Measurements from ENCODE around the gene CLPSL1. TPM values are rescaled to one million over a fixed set of nuclear protein-coding genes. Genes with fewer than 3 reads are reported as not detected.

CLPSL1 gene
- total and polyA plus RNA-seq, 2 experiments from 2014 or later: not detected

DNA sequence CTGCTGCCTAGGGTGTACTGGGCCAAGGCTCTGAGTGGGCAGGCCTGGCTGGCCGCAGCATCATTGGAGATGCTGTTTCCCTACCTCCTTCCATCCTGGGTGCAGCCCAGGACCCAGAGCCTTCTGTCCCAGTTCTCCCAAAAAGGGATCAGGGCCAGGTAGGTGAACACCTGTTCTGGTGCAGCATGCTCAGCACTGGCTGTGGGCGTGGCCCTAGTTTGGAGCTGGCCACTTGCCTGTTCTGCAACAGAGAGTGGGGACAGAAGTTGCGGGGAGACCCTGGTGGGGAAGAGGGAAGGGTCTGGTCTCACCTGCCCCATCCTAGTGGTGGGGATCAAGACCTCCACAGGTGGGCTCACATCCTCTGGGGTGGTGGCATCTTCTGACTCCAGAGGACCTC, 45.4 kb upstream of the CLPSL1 start:
- no peak overlapping the region for H3K27ac ChIP-seq
- no peaks in the 10 kb centered on the region for H3K9me2 ChIP-seq (ENCODE audit: insufficient read depth)
- WGBS, 2 experiments (ENCODE audit: low coverage in 1 of 2, low lambda C conversion rate in 2 of 2, missing lambda C conversion rate in 2 of 2): 86 to 89% methylated on average over 3 of the region's 3 CpGs
- no peak overlapping the region for H3K4me3 ChIP-seq
- no peaks in the 10 kb centered on the region for H4K20me1 ChIP-seq (ENCODE audit: insufficient read depth)
- no peak for DNase-seq
- H3K79me2 ChIP-seq (ENCODE audit: insufficient read depth): no peaks in the 10 kb centered on the region
- H3K27me3 ChIP-seq (replicated peaks; ENCODE audit: insufficient read depth): no peaks in the 10 kb centered on the region
- H3K36me3 ChIP-seq (ENCODE audit: low read depth): no peaks in the 10 kb centered on the region
- 0 out of 2 replicates have a peak, but pooled peaks cover 6% of the 10 kb centered on the region for H3F3A ChIP-seq (ENCODE audit: insufficient read depth)
- H3K4me2 ChIP-seq (ENCODE audit: unreplicated experiment): no peak overlapping the region
- peaks cover 11% of the 10 kb centered on the region; the same call in 1 of the 2 replicates for H3K4me1 ChIP-seq (ENCODE audit: insufficient read depth)
- TF ChIP-seq EZH2phosphoT487 (IDR thresholded peaks at IDR 0.05; ENCODE audit: insufficient read depth, low read depth) (no peak), EZH2 (IDR thresholded peaks at IDR 0.05; ENCODE audit: insufficient read depth, poor library complexity, severe bottlenecking) (no peak)
- in situ Hi-C loops (cut with MboI): loop anchor here (5.0 to 25.0 kb wide), 2 partner anchors 153 to 423 kb away; no protein-coding TSS in a partner anchor
- no peak overlapping the region for H2AFZ ChIP-seq
- H3K9ac ChIP-seq: no peak overlapping the region
- H3K9me3 ChIP-seq (ENCODE audit: low read depth): no peaks in the 10 kb centered on the region

DNA sequence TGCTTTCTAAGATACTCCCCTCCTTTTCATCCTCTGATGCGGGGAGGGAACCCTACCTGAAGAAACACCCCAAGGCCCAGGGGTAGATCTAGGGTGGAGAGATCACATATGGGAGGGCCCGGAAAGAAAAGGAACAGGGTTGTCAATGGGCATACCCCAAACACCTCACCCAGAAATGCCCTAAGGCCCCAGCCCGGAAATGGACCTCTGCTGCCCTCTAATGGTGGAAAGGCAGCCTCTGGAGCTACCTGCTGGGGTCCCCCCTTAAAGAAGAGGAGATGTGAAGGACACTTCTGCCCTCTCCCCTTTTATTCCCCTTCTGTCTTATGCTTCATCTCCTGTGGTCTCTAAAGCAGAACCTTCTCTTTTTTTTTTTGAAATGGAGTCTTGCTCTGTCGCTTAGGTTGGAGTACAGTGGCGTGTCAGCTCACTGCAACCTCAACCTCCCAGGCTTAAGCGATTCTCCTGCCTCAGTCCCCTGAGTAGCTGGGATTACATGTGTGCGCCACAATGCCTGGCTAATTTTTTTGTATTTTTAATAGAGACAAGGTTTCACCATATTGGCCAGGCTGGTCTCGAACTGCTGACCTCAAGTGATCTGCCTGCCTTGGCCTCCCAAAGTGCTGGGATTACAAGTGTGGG, 44.4 kb upstream of the CLPSL1 start:
- Histone ChIP-seq H3K9me3 (ENCODE audit: low read depth) (no peaks in the 10 kb centered on the region), H2AFZ (no peak overlapping the region), H3K4me1 (ENCODE audit: insufficient read depth) (peaks cover 6% of the 10 kb centered on the region; the same call in 1 of the 2 replicates), H3K27me3 (replicated peaks; ENCODE audit: insufficient read depth) (no peaks in the 10 kb centered on the region), H3K79me2 (ENCODE audit: insufficient read depth) (no peaks in the 10 kb centered on the region), H4K20me1 (ENCODE audit: insufficient read depth) (no peaks in the 10 kb centered on the region), H3K27ac (no peak overlapping the region), H3K4me3 (no peak overlapping the region), H3K9me2 (ENCODE audit: insufficient read depth) (no peaks in the 10 kb centered on the region), H3F3A (ENCODE audit: insufficient read depth) (no peaks in the 10 kb centered on the region), H3K9ac (no peak overlapping the region), H3K4me2 (ENCODE audit: unreplicated experiment) (no peak overlapping the region), H3K36me3 (ENCODE audit: low read depth) (no peaks in the 10 kb centered on the region)
- WGBS, 2 experiments (ENCODE audit: low coverage in 1 of 2, low lambda C conversion rate in 2 of 2, missing lambda C conversion rate in 2 of 2): 64 to 65% methylated on average over 8 of the region's 8 CpGs
- in situ Hi-C loops (cut with MboI): loop anchor here (5.0 to 25.0 kb wide), 2 partner anchors 154 to 424 kb away; no protein-coding TSS in a partner anchor
- TF ChIP-seq EZH2 (IDR thresholded peaks at IDR 0.05; ENCODE audit: insufficient read depth, poor library complexity, severe bottlenecking): no peak
- DNase-seq: peak; percentile 53

DNA sequence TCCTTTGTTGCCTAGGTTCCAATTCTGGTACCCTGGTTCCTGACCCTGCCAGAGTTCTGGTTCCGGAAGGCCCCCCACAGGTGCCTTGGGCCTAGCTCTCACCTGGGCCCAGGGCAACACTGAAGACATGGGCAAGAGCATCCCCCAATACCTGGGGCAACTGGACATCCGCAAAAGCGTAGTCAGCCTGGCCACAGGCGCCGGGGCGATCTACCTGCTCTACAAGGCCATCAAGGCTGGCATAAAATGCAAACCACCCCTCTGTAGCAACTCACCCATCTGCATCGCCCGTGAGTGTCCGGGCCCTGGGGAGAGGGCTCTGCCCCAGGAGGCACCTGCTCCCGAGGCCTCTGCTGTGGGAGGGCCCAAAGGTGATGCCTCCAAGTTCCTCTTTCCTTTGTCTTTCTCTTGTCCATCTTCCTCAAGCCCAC, 43.8 kb upstream of the CLPSL1 start, which contains the start of gene ARMC12:
Gene ARMC12 (plus strand): TSS at position 51 of the 431 bp plus-strand sequence. CDS start 77 bp downstream, at position 128.
- Histone ChIP-seq H2AFZ (no peak within 1 kb of the TSS; the same call in 1 of the 2 replicates), H3K4me2 (ENCODE audit: unreplicated experiment) (no peak within 1 kb of the TSS), H3K9me3 (ENCODE audit: low read depth) (no peaks in the 10 kb centered on the region), H3K36me3 (ENCODE audit: low read depth) (no peaks in the 10 kb centered on the region), H3K79me2 (ENCODE audit: insufficient read depth) (no peaks in the 10 kb centered on the region), H3K27ac (no peak within 1 kb of the TSS), H3K4me3 (no peak within 1 kb of the TSS), H3K4me1 (ENCODE audit: insufficient read depth) (peaks cover 6% of the 10 kb centered on the region; the same call in 1 of the 2 replicates), H4K20me1 (ENCODE audit: insufficient read depth) (no peaks in the 10 kb centered on the region), H3K9me2 (ENCODE audit: insufficient read depth) (no peaks in the 10 kb centered on the region), H3K27me3 (replicated peaks; ENCODE audit: insufficient read depth) (no peaks in the 10 kb centered on the region), H3F3A (ENCODE audit: insufficient read depth) (no peaks in the 10 kb centered on the region), H3K9ac (no peak within 1 kb of the TSS)
- in situ Hi-C loops (cut with MboI): loop anchor here (5.0 to 25.0 kb wide), 2 partner anchors 155 to 425 kb away; no protein-coding TSS in a partner anchor
- DNase-seq: no peak
- TF ChIP-seq EZH2 (IDR thresholded peaks at IDR 0.05; ENCODE audit: insufficient read depth, poor library complexity, severe bottlenecking) (no peak), EZH2phosphoT487 (IDR thresholded peaks at IDR 0.05; ENCODE audit: insufficient read depth, low read depth) (no peak)
- 87 to 94% methylated on average over 10 of the region's 10 CpGs for WGBS, 2 experiments (ENCODE audit: low coverage in 1 of 2, low lambda C conversion rate in 2 of 2, missing lambda C conversion rate in 2 of 2)

DNA sequence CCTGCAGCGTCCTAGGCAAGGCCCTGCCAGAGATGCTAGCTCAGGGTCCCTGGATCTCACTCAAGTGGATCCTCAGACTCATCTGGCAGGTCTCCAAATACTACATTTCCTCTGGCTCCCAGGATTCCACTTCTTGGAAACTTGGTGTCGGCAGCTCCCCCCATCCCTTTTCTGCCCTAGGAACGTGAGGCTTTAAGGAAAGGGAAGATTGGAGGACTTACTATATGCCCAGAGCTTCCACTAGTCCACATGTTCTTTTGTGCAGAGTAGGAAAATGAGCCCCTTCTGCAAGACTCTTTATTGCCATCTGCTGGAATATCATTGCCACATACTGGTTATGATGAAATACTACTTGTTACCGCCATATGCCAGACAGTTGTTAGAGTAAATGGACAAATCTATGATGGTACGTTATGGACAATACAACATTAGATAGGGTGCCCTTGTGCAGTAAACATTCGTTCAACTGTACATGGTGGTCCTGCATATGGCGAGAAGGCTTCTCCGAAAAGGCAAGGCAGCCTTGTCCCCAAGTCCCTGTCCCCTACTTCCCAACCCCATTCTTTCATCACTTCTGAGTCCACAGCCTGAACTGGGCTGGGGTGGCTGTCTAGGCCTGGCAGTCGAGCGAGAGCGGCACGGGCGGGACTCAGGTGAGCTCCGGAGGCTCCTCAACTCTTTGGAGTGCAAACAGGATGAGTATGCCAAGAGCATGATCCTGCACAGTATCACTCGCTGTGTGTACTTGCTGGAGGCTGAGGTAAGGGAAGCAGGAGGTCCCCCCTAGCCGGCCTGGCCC, 43.2 kb upstream of the CLPSL1 start:
- no peaks in the 10 kb centered on the region for H3K27me3 ChIP-seq (replicated peaks; ENCODE audit: insufficient read depth)
- no peaks in the 10 kb centered on the region for H4K20me1 ChIP-seq (ENCODE audit: insufficient read depth)
- H3K27ac ChIP-seq: no peak overlapping the region
- H3K79me2 ChIP-seq (ENCODE audit: insufficient read depth): no peaks in the 10 kb centered on the region
- no peaks in the 10 kb centered on the region for H3K9me3 ChIP-seq (ENCODE audit: low read depth)
- no peak overlapping the region for H3K9ac ChIP-seq
- no peak overlapping the region for H3K4me2 ChIP-seq (ENCODE audit: unreplicated experiment)
- in situ Hi-C loops (cut with MboI): loop anchor here (5.0 to 25.0 kb wide), 2 partner anchors 155 to 425 kb away; no protein-coding TSS in a partner anchor
- DNase-seq: peak; percentile 86
- H3F3A ChIP-seq (ENCODE audit: insufficient read depth): no peaks in the 10 kb centered on the region
- H3K4me1 ChIP-seq (ENCODE audit: insufficient read depth): peaks cover 3% of the 10 kb centered on the region; the same call in 1 of the 2 replicates
- H2AFZ ChIP-seq: no peak overlapping the region; the same call in 1 of the 2 replicates
- H3K36me3 ChIP-seq (ENCODE audit: low read depth): no peaks in the 10 kb centered on the region
- TF ChIP-seq EZH2phosphoT487 (IDR thresholded peaks at IDR 0.05; ENCODE audit: insufficient read depth, low read depth) (no peak), EZH2 (IDR thresholded peaks at IDR 0.05; ENCODE audit: insufficient read depth, poor library complexity, severe bottlenecking) (no peak)
- 42 to 43% methylated on average over 14 to 15 of the region's 16 CpGs for WGBS, 2 experiments (ENCODE audit: low coverage in 1 of 2, low lambda C conversion rate in 2 of 2, missing lambda C conversion rate in 2 of 2)
- no peaks in the 10 kb centered on the region for H3K9me2 ChIP-seq (ENCODE audit: insufficient read depth)
- no peak overlapping the region for H3K4me3 ChIP-seq
